GM19193 (cell line): ENCODE results near the gene PHAF1.
A peak's percentile ranks its signal among the peaks of the same experiment; 100 is the strongest.

Experiments used
- POLR2A ChIP-seq: IDR thresholded peaks from 4 replicates; pipeline ENCODE4 v1.6.1; 2011; ENCODE audit not compliant: insufficient read depth, insufficient read length; ENCODE audit errors: extremely low read depth

Gene PHAF1

DNA sequence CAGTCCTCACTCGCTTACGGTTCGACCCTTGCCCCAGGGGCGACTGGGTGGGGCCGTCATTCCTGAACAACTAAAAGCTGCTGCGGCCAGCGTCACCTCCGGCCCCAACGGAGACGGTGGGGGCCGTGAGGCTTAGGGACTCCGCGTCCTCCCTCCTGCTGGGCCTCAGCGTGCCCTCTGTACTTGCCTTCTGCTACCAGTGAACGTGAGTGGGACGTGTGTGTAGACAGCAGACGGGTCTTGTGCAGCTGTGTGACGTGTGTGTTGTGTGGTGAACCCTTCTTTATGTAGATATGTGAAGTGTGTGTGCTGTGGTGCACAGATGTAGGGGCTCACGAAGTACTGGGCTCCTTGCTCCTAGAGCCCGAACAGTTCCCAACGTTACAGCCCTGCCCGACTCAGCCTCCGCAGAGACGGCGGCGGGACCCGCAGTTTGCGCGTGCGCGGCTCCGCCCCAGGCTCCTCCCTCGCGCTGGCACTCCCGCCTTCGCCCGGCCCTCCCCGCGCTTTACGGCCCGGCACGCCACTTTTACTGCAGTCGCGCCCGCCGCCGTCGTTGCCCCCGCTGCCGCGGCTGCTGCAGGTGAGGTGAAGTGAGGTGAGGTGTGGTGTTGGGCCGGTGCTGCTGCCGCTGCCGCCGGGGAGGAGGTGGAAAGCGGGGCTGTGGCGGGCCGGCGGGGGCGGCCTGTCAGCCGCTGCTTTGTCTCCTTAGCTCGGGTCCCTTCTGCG is at the start of gene PHAF1:
PHAF1 (plus strand) TSS at position 535 of the 729 bp plus-strand sequence. CDS start 235 bp downstream, outside the sequence.
- TF ChIP-seq POLR2A: peak; percentile 84

DNA sequence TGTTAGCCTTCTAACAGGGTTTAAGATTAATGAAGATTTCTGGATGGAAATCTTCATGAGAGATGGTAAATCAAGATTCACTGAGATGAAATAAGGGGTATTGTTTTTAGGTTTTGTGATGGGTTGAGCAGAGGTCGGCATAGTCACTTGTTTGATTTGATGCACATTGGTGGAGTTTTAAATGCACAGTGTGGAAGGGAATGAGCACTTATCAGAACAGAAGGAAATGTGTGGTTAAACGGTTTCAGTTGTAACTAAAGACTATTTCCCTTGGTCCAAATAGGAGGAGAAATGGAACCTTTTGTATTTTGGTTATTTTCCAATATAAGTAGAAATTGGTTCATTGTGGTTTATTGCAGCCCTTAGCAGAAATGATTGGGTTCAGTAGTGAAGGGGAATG is 46.7 kb upstream of the PHAF1 start:
- TF ChIP-seq POLR2A: no peak

DNA sequence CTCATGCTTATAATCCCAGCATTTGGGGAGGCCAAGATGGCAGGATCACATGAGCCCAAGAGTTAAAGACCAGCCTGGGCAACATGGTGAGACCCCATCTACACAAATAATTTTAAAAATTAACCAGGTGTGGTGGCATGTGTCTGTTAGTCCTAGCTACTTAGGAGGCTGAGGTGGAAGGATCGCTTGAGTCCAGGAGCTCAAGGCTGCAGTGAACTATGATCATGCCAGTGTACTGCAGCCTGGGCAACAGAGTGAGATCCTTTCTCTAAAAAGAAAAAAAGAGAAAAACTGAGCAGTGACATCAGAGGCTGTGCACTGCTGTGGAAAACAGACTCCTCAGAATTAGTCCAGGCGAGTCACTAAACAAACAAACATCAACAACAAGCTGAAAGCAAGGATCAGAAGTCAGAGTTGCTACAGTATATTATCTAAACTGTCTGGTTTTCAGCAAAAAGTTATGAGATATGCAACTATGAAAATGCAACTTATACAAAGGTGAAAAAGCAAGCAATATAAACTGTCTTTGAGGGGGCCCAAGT is 41.5 kb upstream of the PHAF1 start:
- no peak for TF ChIP-seq POLR2A

- TF ChIP-seq POLR2A: no peak
These were observed 38.2 kb upstream of the PHAF1 start for GRCh38 chr16:67071476-67072048.

- TF ChIP-seq POLR2A: no peak
These were observed 34.4 kb upstream of the PHAF1 start for GRCh38 chr16:67075331-67075730.

- no peak for TF ChIP-seq POLR2A
These were observed 31.9 kb upstream of the PHAF1 start for GRCh38 chr16:67077871-67078270.

GRCh38 chr16:67082100-67082499 is 27.6 kb upstream of the PHAF1 start:
- TF ChIP-seq POLR2A: no peak

DNA sequence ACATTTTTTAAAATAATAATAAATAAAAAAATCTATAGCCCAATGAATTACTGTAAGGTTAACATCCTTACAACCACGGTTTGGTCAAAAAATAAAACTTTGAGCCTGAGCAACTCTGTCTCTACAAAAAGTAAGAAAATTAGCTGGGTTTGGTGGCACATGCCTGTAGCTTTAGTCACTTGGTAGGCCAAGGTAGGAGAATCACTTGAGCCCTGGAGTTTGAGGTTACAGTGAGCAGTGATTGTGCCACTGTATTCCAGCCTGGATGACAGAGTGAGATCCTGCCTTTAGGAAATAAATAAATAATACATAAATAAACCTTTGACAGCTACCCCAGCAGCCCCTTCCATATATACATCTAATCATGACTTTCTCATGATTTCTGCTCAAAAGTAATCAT is 26.9 kb upstream of the PHAF1 start:
- no peak for TF ChIP-seq POLR2A

- TF ChIP-seq POLR2A: no peak
These were observed 25.3 kb upstream of the PHAF1 start for GRCh38 chr16:67084345-67085028.

GRCh38 chr16:67086822-67087221 is 22.9 kb upstream of the PHAF1 start:
- TF ChIP-seq POLR2A: no peak

DNA sequence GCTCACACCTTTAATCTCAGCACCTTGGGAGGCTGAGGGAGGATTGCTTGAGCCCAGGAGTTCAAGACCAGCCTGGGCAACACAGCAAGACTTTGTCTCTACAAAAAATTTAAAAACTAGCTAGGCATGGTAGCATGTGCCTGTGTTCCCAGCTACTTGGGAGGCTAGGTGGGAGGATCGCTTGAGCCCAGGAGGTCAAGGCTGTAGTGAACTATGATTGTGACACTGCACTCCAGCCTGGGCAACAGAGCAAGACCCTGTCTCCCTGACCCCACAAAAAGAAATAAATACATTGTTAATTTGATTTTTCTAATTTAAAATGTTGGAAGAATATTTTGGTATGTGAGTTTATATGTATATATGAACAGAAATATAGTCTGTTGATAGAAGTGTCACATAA is 22.4 kb upstream of the PHAF1 start:
- no peak for TF ChIP-seq POLR2A

GRCh38 chr16:67087803-67088202 is 21.9 kb upstream of the PHAF1 start:
- TF ChIP-seq POLR2A: no peak

DNA sequence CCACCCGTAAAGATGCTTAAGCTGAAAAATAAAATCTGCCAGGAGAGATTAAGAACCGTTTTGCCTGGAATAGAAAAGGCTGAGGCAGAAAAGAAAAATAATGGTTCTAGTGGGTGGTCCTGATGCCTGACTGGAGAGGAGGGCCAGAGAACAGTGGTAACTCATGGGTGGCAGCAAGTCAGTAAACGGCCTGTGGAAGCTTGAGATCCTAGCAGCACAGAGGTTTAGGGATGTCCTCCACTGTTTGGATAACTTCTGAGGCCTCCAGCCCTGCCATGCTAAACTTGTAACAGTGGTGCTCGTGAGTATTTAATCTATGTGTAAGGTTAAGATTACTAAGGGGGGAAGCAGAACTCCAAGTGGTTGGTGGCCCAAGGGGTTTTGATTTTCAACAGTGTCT is 21.2 kb upstream of the PHAF1 start:
- TF ChIP-seq POLR2A: no peak

- TF ChIP-seq POLR2A: no peak
These were observed 20.6 kb upstream of the PHAF1 start for GRCh38 chr16:67089101-67089500.

- no peak for TF ChIP-seq POLR2A
These were observed 17.7 kb upstream of the PHAF1 start for GRCh38 chr16:67091906-67092566.
